Measurements from ENCODE around the gene NUDT19. TPM values are rescaled to one million over a fixed set of nuclear protein-coding genes. Genes with fewer than 3 reads are reported as not detected.

Gene NUDT19
- total RNA-seq, 1 experiment from 2014 or later = 22.1 TPM

GRCh38 chr19:32691291-32691951 is at the start of gene NUDT19 (continued):
- TF ChIP-seq, protein P1, sequence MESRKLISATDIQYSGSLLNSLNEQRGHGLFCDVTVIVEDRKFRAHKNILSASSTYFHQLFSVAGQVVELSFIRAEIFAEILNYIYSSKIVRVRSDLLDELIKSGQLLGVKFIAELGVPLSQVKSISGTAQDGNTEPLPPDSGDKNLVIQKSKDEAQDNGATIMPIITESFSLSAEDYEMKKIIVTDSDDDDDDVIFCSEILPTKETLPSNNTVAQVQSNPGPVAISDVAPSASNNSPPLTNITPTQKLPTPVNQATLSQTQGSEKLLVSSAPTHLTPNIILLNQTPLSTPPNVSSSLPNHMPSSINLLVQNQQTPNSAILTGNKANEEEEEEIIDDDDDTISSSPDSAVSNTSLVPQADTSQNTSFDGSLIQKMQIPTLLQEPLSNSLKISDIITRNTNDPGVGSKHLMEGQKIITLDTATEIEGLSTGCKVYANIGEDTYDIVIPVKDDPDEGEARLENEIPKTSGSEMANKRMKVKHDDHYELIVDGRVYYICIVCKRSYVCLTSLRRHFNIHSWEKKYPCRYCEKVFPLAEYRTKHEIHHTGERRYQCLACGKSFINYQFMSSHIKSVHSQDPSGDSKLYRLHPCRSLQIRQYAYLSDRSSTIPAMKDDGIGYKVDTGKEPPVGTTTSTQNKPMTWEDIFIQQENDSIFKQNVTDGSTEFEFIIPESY (IDR thresholded peaks at IDR 0.05; ENCODE audit: extremely low read depth, insufficient replicate concordance, low read length) = peak; percentile 92
- peak; percentile 84 for TF ChIP-seq POLR2A (IDR thresholded peaks at IDR 0.05; ENCODE audit: borderline replicate concordance, extremely low read depth, insufficient read depth, insufficient read length)

GRCh38 chr19:32642771-32643170 is 48.9 kb upstream of the NUDT19 start:
- BruUV-seq (replicated peaks) = no TSS peak
- intact Hi-C loops (cut with micrococcal nuclease) = no loop called here
- ChIA-PET RAD21 (ENCODE audit: low non-redundant PET in 1 of 2, low total read pairs in 2 of 2, uncharacterized antibody in 2 of 2, unreplicated experiment in 2 of 2) (no interaction called here), CTCF (no interaction called here), POLR2A (no interaction called here)
- no peak overlapping the region for H3K4me2 ChIP-seq (ENCODE audit: low read length)
- no peaks in the 10 kb centered on the region for H4K20me1 ChIP-seq (ENCODE audit: insufficient read depth)
- H3K36me3 ChIP-seq (ENCODE audit: control insufficient read depth in 1 of 2, insufficient read depth in 2 of 2, low read length in 2 of 2) = peaks cover 27 to 42% of the 10 kb centered on the region in 2 experiments; a peak in 3 of 4 replicates
- TF ChIP-seq SRF (IDR thresholded peaks at IDR 0.05; ENCODE audit: low read depth) (no peak), RAD21 (IDR thresholded peaks at IDR 0.05; ENCODE audit: low read depth) (no peak), EGR1 (IDR thresholded peaks at IDR 0.05; ENCODE audit: low read depth) (no peak), CEBPB (IDR thresholded peaks at IDR 0.05; ENCODE audit: low read depth) (no peak), FOSL1 (IDR thresholded peaks at IDR 0.05; ENCODE audit: low read depth) (no peak), POLR2AphosphoS5 (IDR thresholded peaks at IDR 0.05; ENCODE audit: low read depth, low read length) (no peak), SP1 (IDR thresholded peaks at IDR 0.05; ENCODE audit: low read depth) (no peak), ZNF274 (IDR thresholded peaks at IDR 0.05; ENCODE audit: low read depth, low read length) (no peak), CTCF (IDR thresholded peaks at IDR 0.05 in 2 of 3, conservative IDR thresholded peaks at IDR 0.05 in 1 of 3; ENCODE audit: borderline replicate concordance in 1 of 3, insufficient read depth in 1 of 3, low read depth in 2 of 3, low read length in 2 of 3) (no peak), POLR2A (IDR thresholded peaks at IDR 0.05; ENCODE audit: borderline replicate concordance, extremely low read depth, insufficient read depth, insufficient read length) (no peak), JUND (IDR thresholded peaks at IDR 0.05) (no peak), TCF7L2 (IDR thresholded peaks at IDR 0.05; ENCODE audit: borderline replicate concordance, extremely low read depth, insufficient read depth, insufficient read length) (no peak), EZH2 (IDR thresholded peaks at IDR 0.05) (no peak), SIN3A (IDR thresholded peaks at IDR 0.05; ENCODE audit: low read depth) (no peak), YY1 (IDR thresholded peaks at IDR 0.05; ENCODE audit: extremely low read depth, insufficient replicate concordance, low read depth, low read length) (no peak)
- TF ChIP-seq, protein P2, sequence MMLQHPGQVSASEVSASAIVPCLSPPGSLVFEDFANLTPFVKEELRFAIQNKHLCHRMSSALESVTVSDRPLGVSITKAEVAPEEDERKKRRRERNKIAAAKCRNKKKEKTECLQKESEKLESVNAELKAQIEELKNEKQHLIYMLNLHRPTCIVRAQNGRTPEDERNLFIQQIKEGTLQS (IDR thresholded peaks at IDR 0.05) = no peak
- TF ChIP-seq, protein P1 (IDR thresholded peaks at IDR 0.05; ENCODE audit: extremely low read depth, insufficient replicate concordance, low read length) = no peak
- H3K79me2 ChIP-seq (ENCODE audit: insufficient read depth, low read length) = no peaks in the 10 kb centered on the region
- H3K9me3 ChIP-seq (ENCODE audit: control insufficient read depth in 1 of 2, insufficient read depth in 1 of 2, low read depth in 1 of 2, low read length in 2 of 2) = no peaks in the 10 kb centered on the region
- no peak overlapping the region for H3K27ac ChIP-seq (ENCODE audit: low read depth, low read length)
- H3K9ac ChIP-seq (ENCODE audit: low read length) = no peak overlapping the region
- no peaks in the 10 kb centered on the region for H3K4me1 ChIP-seq (ENCODE audit: control insufficient read depth in 1 of 2, insufficient read depth in 2 of 2, low read length in 2 of 2)
- no peaks in the 10 kb centered on the region for H3K9me2 ChIP-seq (ENCODE audit: insufficient read depth)
- no peak overlapping the region for H3K4me3 ChIP-seq (replicated peaks in 1 of 2; ENCODE audit: low read depth in 1 of 2, low read length in 2 of 2)
- H2AFZ ChIP-seq (ENCODE audit: low read depth, low read length, poor library complexity, severe bottlenecking) = no peak overlapping the region
- ATAC-seq (no peak), DNase-seq (ENCODE audit: low read depth, low spot score) (no peak)
- H3K27me3 ChIP-seq (ENCODE audit: insufficient read depth, low read length) = no peaks in the 10 kb centered on the region
